B cell (primary cell): ENCODE measurements around the gene EIF3CL.
"Not testable (repeated sequence)": the region's sequence is repeated elsewhere in the genome, so short reads cannot be mapped to it uniquely, and the experiment has no call there.

Experiments used
- CTCF ChIP-seq: fragments of 200-600 bp; IDR thresholded peaks from one replicate; pipeline ENCODE4 v1.8.0; 2022; ENCODE audit warnings: antibody characterized with exemption, mild to moderate bottlenecking
- EZH2 ChIP-seq: IDR thresholded peaks from 2 replicates; pipeline ENCODE4 v1.6.1; 2012; ENCODE audit warnings: borderline replicate concordance, low read depth, mild to moderate bottlenecking, moderate library complexity, low read length; ENCODE audit not compliant: insufficient read depth, poor library complexity, severe bottlenecking

GRCh38 chr16:28374281-28374680, 29.4 kb downstream of the EIF3CL start:
- TF ChIP-seq CTCF, EZH2: not testable (repeated sequence)
